Activated naive CD4-positive, alpha-beta T cell (primary cell): ENCODE measurements around the gene CLDN9.
A peak's percentile ranks its signal among the peaks of the same experiment; 100 is the strongest.

Experiments used
- DNase-seq, 4 experiments: peaks; one replicate each; lab custom pipeline; 2025; lab: John Stamatoyannopoulos, UW

CLDN9 gene

GRCh38 chr16:3019594-3020246 is 7.0 kb downstream of the CLDN9 start:
- no peak for DNase-seq

GRCh38 chr16:3020247-3020603 is 7.5 kb downstream of the CLDN9 start, which contains the start of gene TNFRSF12A:
TSS of gene TNFRSF12A (plus strand) at chr16:3020368. CDS start at chr16:3020398, 30 bp downstream.
- peak in 2 of 4 experiments; percentile 18 to 39 for DNase-seq

GRCh38 chr16:3020604-3021448 is 8.1 kb downstream of the CLDN9 start:
- peak in 2 of 4 experiments; percentile 25 to 58 for DNase-seq

DNA sequence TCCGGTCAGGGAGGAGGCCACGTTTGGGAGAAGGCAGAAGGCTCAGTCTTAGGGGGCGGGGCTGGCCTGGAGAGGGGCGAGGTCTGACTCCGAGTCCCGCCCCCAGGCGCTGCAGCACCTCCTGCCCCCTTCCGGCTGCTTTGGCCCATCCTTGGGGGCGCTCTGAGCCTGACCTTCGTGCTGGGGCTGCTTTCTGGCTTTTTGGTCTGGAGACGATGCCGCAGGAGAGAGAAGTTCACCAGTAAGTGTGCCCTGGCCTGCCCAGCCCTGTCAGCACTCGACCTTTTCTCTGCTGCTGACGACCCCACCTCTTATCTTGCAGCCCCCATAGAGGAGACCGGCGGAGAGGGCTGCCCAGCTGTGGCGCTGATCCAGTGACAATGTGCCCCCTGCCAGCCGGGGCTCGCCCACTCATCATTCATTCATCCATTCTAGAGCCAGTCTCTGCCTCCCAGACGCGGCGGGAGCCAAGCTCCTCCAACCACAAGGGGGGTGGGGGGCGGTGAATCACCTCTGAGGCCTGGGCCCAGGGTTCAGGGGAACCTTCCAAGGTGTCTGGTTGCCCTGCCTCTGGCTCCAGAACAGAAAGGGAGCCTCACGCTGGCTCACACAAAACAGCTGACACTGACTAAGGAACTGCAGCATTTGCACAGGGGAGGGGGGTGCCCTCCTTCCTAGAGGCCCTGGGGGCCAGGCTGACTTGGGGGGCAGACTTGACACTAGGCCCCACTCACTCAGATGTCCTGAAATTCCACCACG is 8.9 kb downstream of the CLDN9 start:
- DNase-seq, result peak; percentile 27 to 62 (median 46)

GRCh38 chr16:3022208-3022683 is 9.5 kb downstream of the CLDN9 start:
- peak; percentile 55 to 76 (median 62) for DNase-seq

DNA sequence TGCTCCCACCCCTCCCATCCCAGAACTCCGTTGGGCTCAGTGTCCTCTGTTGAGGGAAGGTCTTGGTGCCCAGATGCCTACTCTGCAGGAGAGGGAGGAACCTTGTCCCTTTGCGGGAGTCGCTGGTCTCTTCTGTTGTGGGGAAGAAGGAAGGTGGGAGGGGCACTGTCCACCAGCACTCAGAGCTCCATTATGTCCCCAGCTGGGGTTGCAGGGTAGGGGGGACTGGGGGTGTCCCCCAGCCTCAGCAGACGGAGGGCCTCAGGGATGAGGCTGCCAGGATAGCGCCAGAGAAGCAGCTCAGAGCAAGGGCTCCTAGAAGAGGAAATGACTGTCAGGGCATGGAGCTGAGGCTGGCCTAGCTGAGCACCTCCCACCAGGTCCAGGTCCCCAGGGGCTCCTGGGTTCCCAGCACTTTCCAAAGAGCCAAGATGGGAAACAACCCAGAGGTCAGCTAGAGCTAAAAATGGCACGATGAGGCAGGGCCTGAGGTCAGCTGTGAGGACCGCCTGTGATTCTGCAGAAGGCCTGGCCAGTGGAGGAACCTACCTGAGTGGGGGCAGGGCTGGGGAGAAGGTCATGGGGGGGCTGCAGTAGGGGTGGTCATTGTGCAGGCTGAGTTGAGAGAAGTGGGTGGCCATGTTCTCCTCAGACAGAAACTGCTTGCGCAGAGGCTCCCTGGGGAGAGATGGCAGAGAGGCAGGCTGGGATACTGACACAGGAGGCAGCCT is 10.1 kb downstream of the CLDN9 start:
- DNase-seq, result no peak

DNA sequence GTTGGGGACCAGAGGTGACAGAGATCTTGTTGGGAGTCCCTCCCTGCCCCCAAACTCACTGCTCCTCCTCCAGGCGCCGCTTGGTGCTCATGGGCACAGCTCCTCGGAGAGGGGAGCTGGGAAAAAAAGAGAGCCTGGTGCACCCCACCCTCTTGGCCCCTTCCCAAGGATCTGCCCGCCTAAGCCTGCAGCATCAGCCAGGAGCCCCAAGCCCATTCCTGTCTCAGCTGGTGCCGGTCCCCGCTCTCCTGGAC is 10.6 kb downstream of the CLDN9 start:
- no peak for DNase-seq

DNA sequence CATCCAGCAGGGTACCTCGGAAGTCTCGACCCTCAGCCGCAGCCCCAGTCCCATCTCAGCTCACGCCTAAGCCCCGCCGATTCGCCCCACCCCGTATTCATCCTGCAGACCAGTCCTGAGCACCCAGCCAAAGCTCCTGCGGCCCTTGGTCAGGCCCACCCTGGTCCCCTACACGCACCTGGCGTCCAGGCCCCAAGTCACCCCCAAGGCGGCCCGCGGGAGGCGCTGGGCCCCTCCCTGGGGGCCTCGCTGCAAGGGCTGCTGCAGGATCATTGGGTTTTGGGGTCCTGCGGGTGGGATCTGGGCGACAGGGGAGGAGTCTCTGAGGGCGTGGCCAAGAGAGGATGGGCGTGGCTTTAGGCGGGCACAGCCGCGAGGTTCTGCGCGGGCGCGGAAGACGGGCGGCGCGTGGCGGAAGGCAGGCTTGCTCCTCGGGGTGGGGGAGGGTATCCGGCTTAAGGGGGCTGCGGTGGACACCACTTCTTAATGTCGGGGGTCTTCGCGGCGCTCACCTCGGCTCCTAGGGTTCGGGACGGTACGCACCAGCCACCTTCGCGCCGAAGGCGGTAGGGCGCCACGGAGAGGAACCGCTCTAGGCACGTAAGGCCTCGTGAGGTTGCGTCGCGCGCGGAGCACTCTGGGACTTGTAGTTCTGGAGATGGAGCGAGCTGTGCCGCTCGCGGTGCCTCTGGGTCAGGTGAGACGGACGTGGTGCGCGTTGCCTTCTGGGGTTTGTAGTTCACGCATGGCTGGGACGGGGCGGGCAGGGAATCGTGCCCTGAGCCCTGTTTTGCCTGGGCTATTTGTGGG is 11.2 kb downstream of the CLDN9 start, which contains the start of the genes HCFC1R1 and THOC6:
TSS of gene HCFC1R1 (minus strand) at position 274 of the 810 bp plus-strand sequence. CDS start at position 273, 1 bp downstream.
TSS of gene THOC6 (plus strand) at position 367 of the 810 bp plus-strand sequence. CDS start at position 659, 292 bp downstream.
- peak; percentile 85 to 95 (median 90) for DNase-seq

DNA sequence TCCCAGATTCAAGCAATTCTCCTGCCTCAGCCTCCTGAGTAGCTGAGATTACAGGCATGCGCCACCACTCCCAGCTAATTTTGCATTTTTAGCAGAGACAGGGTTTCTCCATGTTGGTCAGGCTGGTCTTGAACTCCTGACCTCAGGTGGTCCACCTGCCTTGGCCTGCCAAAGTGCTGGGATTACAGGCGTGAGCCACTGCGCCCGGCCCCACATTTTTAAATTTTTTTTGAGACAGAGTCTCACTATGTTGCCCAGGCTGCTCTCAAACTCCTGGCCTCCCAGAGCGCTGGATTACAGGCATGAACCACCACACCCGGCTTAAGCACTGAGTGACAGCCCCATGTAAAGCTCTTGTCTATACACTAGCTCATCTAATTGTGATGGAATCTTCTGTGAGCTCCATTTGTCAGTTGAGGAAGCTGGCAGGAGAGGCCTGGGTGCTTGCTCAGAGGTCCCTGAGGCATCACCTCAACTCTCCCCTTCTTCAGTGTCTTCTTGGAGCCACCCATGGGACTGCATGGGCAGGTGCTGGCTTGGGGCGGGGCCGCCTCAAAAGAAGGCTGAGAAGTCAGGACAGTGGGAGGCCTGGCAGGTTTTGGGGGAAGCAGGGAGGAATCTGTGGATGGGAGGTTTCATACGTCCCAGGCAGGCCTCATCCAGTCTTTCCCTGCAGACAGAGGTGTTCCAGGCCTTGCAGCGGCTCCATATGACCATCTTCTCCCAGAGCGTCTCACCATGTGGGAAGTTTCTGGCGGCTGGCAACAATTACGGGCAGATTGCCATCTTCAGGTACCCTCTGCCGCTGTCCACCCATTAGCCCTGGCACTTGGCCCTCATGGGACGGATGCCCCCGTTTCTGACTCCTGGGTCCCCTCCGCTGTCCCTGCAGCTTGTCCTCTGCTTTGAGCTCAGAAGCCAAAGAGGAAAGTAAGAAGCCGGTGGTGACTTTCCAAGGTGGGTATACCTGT is 12.6 kb downstream of the CLDN9 start:
- DNase-seq, result no peak

DNA sequence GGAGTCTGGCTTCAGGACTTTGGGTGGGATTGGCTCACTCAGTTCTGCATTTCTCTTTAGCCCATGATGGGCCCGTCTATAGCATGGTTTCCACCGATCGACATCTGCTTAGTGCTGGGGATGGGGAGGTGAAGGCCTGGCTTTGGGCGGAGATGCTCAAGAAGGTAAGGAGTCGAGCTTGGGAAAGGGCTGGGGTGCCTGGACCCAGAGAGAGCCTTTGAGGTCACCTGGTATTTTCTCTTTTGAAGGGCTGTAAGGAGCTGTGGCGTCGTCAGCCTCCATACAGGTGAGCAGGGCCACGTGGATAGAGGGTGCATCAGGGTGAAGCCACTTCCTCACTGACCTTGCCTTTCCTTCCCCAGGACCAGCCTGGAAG is 13.3 kb downstream of the CLDN9 start:
- no peak for DNase-seq

DNA sequence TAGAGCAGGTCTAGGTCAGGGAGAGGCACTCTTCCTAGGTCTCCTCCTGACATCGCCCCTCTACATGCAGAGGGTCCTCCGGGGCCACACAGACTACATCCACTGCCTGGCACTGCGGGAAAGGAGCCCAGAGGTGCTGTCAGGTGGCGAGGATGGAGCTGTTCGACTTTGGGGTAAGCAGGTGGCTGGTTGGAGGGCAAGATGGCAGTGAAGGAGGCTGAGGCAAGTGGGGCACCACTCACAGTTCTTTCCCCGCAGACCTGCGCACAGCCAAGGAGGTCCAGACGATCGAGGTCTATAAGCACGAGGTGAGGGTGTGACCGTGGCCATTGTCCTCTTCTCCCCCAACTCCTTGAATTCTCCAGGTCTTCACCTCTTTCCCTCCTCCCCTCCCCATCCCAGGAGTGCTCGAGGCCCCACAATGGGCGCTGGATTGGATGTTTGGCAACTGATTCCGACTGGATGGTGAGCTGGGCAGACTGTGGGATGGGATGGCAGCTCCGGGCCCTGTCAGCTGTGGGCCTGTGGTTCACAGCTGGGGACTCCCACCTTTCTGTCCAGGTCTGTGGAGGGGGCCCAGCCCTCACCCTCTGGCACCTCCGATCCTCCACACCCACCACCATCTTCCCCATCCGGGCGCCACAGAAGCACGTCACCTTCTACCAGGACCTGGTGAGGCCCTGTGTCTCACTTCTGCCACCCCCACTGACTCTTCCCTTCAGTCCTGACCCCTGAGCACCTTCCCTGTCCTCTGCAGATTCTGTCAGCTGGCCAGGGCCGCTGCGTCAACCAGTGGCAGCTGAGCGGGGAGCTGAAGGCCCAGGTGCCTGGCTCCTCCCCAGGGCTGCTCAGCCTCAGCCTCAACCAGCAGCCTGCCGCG is 14.1 kb downstream of the CLDN9 start:
- DNase-seq, result no peak

DNA sequence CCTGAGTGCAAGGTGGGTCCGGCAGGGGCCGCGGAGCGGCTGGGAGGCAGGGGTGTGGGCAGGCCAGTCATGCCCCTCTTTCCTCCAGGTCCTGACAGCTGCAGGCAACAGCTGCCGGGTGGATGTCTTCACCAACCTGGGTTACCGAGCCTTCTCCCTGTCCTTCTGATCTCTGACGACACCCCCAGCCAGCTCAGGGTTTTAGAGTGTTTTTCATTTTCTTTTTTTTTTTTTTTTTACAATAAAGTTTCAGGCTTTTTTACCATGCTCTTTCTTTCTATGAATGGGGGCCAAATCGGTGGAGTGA is 14.7 kb downstream of the CLDN9 start:
- DNase-seq, result no peak

GRCh38 chr16:3027983-3028715 is 15.4 kb downstream of the CLDN9 start:
- peak; percentile 67 to 87 (median 79) for DNase-seq

DNA sequence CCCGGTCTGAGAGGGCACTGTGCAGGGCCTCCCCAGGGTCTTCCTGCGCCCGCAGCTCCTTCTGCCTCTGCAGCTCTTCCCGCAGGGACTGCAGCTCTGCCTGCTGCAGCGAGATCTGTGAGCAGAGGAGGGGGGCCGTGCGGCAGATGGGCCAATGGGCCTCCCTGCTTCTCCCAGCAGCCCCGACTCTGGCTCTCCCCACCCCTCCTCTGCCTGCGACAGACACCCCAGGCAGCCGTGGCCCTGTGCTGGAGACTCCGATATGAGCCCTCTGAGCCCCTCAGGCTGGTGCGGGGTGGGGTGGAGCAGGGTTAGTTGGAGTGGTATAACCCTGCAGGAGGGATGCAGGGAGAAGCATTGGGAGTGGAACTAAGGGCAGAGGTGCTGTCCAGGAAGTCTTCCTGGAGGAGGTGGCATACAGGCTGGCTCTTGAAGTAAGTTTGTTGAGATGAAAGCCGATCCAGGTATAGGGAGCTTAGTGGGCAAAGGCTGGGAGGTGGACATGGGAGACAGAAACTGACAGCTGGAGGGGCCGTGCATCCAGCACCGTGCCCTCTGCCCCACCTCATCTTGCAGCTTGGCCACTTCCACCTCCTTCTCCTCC is 16.1 kb downstream of the CLDN9 start:
- DNase-seq, result no peak

- peak in 1 of 4 experiments; percentile 21 for DNase-seq
Observed at GRCh38 chr16:3029491-3030221, 16.9 kb downstream of the CLDN9 start.

- DNase-seq, result no peak
Observed at GRCh38 chr16:3030222-3031212, 17.8 kb downstream of the CLDN9 start.
